ENCODE results near the gene ANTXR1.

Gene ANTXR1

GRCh38 chr2:69188182-69188900 lies 175.4 kb downstream of the ANTXR1 start:
- DNase-seq, result no peak

GRCh38 chr2:69190743-69191404 lies 177.9 kb downstream of the ANTXR1 start:
- peak; percentile 30 for DNase-seq

- no peak for DNase-seq
These were observed 178.7 kb downstream of the ANTXR1 start for GRCh38 chr2:69191634-69192033.

- DNase-seq, result no peak
These were observed 179.4 kb downstream of the ANTXR1 start for GRCh38 chr2:69192176-69192945.

GRCh38 chr2:69195706-69196105 lies 182.7 kb downstream of the ANTXR1 start:
- DNase-seq, result no peak

GRCh38 chr2:69196327-69197117 lies 183.5 kb downstream of the ANTXR1 start:
- DNase-seq, result peak; percentile 58

GRCh38 chr2:69200107-69200520 lies 187.1 kb downstream of the ANTXR1 start:
- peak; percentile 24 for DNase-seq

GRCh38 chr2:69201259-69201658 lies 188.3 kb downstream of the ANTXR1 start:
- DNase-seq, result no peak

- DNase-seq, result no peak
These were observed 189.3 kb downstream of the ANTXR1 start for GRCh38 chr2:69202327-69202726.

GRCh38 chr2:69203166-69203985 lies 190.4 kb downstream of the ANTXR1 start:
- no peak for DNase-seq

GRCh38 chr2:69204654-69205053 lies 191.7 kb downstream of the ANTXR1 start:
- DNase-seq, result no peak

GRCh38 chr2:69205076-69205475 lies 192.1 kb downstream of the ANTXR1 start:
- DNase-seq, result no peak

- no peak for DNase-seq
These were observed 192.5 kb downstream of the ANTXR1 start for GRCh38 chr2:69205491-69205890.

GRCh38 chr2:69208023-69208595 lies 195.1 kb downstream of the ANTXR1 start:
- no peak for DNase-seq

- DNase-seq, result no peak
These were observed 196.5 kb downstream of the ANTXR1 start for GRCh38 chr2:69209482-69209881.

- no peak for DNase-seq
These were observed 197.4 kb downstream of the ANTXR1 start for GRCh38 chr2:69210385-69210784.

GRCh38 chr2:69211048-69211447 lies 198.1 kb downstream of the ANTXR1 start:
- DNase-seq, result peak; percentile 18

GRCh38 chr2:69211686-69212085 lies 198.7 kb downstream of the ANTXR1 start:
- DNase-seq, result no peak

GRCh38 chr2:69212238-69213028 lies 199.5 kb downstream of the ANTXR1 start:
- no peak for DNase-seq

- no peak for DNase-seq
These were observed 200.2 kb downstream of the ANTXR1 start for GRCh38 chr2:69213201-69213600.

- no peak for DNase-seq
These were observed 200.8 kb downstream of the ANTXR1 start for GRCh38 chr2:69213782-69214181.
